ENCODE measurements around the gene CDKL4.
"Not testable (repeated sequence)": the region's sequence is repeated elsewhere in the genome, so short reads cannot be mapped to it uniquely, and the experiment has no call there.

Gene CDKL4

GRCh38 chr2:39243469-39244123 lies at the start of gene CDKL4:
Gene CDKL4, minus strand, starts transcription at chr2:39243970.
- peak; percentile 15 for DNase-seq

GRCh38 chr2:39290433-39290832 lies 46.7 kb upstream of the CDKL4 start:
- no peak for DNase-seq

- DNase-seq, result no peak
These were observed 45.8 kb upstream of the CDKL4 start for GRCh38 chr2:39289609-39290008.

- no peak for DNase-seq
These were observed 39.8 kb upstream of the CDKL4 start for GRCh38 chr2:39283561-39283960.

GRCh38 chr2:39281391-39281790 lies 37.6 kb upstream of the CDKL4 start:
- no peak for DNase-seq

GRCh38 chr2:39275016-39275415 lies 31.2 kb upstream of the CDKL4 start:
- no peak for DNase-seq

- no peak for DNase-seq
These were observed 26.2 kb upstream of the CDKL4 start for GRCh38 chr2:39269941-39270340.

- DNase-seq, result no peak
These were observed 23.2 kb upstream of the CDKL4 start for GRCh38 chr2:39266916-39267434.

- DNase-seq, result no peak
These were observed 22.5 kb upstream of the CDKL4 start for GRCh38 chr2:39266139-39266805.

- no peak for DNase-seq
These were observed 21.5 kb upstream of the CDKL4 start for GRCh38 chr2:39265315-39265714.

GRCh38 chr2:39264733-39265132 lies 21.0 kb upstream of the CDKL4 start:
- no peak for DNase-seq

GRCh38 chr2:39260087-39260486 lies 16.3 kb upstream of the CDKL4 start:
- no peak for DNase-seq

- DNase-seq, result no peak
These were observed 12.3 kb upstream of the CDKL4 start for GRCh38 chr2:39256040-39256439.

GRCh38 chr2:39252888-39253518 lies 9.2 kb upstream of the CDKL4 start:
- DNase-seq, result no peak

- no peak for DNase-seq
These were observed 3.8 kb upstream of the CDKL4 start for GRCh38 chr2:39247512-39248043.

- no peak for DNase-seq
These were observed 2.7 kb upstream of the CDKL4 start for GRCh38 chr2:39246382-39246980.

GRCh38 chr2:39244963-39245625 lies 1.3 kb upstream of the CDKL4 start:
- not testable (repeated sequence) for DNase-seq

GRCh38 chr2:39244241-39244862 lies 582 bp upstream of the CDKL4 start:
- DNase-seq, result not testable (repeated sequence)

- no peak for DNase-seq
These were observed 2.2 kb downstream of the CDKL4 start for GRCh38 chr2:39241588-39241987.

GRCh38 chr2:39240758-39241157 lies 3.0 kb downstream of the CDKL4 start:
- no peak for DNase-seq

- DNase-seq, result no peak
These were observed 9.0 kb downstream of the CDKL4 start for GRCh38 chr2:39234754-39235153.

GRCh38 chr2:39232141-39232540 lies 11.6 kb downstream of the CDKL4 start:
- no peak for DNase-seq
